CD4-positive, alpha-beta T cell treated with Interleukin-15 for 1 hour (primary cell): Measurements from ENCODE around the gene STAU1.
"Not testable (repeated sequence)": the region's sequence is repeated elsewhere in the genome, so short reads cannot be mapped to it uniquely, and the experiment has no call there.

Experiments
- DNase-seq: peaks from one replicate; pipeline ENCODE4 v3.0.0-alpha.2; 2020

The STAU1 gene

DNA sequence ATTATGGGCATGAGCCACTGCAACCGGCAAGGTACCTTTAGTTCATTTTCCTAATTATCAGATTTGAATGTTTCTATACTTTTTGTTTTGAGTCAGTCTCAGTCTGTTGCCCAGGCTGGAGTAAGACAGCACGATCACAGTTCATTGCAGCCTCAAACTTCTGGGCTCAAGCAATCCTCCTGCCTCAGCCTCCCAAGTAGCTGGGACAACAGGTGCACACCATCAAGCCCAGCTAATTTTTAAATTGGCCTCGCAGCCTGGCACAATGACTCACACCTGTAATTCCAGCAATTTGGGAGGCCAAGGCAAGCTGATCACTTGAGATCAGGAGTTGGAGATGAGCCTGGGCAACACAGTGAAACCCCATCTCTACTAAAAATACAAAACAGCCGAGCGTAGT is 24.4 kb downstream of the STAU1 start:
- no peak for DNase-seq

DNA sequence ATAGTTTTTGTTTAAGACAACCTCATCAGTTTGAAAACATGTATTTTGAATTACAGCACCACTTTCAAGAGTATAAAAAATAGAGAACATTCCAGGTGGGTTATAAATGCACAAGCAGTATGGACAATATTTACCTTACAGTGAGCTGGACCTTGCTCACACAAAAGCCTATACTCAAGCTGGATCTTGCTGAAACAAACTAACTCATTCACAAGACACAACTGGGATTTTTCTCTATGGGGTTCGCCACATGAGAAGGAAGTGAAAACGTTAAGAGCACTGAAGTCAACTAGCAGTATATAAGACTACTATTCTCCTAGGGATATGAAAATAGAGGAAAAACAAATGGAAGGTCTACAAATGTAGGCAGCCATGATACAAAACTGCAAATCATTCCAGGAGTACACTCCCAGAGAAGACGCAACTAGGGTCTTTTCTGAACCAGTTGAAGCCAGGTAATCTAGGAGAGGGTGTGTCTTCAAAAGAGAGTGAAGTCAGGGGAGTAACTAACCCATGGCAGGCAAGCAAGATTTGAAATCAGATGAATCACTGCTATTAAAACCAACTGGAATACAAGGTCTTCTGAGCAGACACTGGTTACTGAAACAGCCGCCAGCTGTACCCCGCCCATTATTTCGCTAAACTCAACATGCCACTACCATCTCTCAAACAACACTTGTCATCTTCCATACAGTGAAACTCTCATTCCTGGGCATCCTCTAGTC is 26.5 kb downstream of the STAU1 start:
- DNase-seq, result no peak

DNA sequence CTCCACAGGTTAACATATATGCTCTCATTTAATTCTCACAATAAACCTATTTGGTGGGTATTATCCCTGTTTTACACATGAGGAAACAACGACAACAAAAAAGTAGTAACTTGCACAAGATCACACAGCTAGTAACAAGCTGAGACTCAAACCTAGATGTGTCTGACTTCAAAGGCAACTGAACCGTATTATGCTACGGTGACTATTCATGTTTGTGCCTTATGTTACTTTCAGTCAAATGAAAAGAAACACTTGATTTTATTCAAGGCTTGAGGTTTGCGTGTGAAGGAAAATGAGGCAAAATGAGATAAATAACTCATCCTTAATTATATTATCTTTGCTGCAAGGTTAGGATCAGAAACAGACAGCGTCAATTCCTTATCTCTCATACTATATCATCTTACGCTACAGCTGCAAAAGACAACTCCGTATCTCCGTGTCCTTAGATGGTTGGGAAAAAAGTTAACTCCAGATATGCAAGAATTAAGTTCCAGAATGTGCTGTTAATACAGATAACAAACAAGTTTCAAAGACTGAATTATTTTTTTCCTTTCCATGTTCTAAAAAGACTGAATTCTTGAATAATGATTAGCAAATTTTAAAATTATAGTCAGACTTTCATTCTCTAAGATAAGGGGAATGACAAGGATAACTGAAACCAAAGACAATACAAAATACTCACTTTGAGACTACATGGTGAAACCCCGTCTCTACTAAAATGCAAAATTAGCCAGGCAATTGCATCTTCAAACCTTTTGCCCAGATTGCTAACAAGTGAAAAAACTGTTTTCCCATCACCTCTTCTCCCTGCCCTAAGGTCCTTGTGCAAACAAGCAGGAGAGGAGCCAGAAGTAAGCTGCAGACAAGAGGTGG is 27.8 kb downstream of the STAU1 start:
- DNase-seq, result no peak

DNA sequence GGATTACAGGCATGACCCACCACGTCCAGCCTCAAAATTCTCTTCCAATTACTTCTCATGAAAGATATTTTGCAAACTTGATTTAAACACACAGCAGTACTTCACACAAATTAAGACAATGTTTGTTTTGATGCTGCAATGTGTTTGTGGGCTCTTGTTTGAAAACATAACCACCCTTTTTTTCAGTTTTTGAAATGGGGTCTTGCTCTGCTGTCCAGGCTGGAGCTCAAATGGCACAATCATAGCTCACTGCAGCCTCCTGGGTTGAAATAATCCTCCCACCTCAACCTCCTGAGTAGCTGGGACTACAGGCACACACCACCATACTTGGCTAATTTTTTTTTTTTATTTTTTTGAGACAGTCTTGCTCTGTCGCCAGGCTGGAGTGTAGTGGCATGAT is 31.0 kb downstream of the STAU1 start:
- no peak for DNase-seq

DNA sequence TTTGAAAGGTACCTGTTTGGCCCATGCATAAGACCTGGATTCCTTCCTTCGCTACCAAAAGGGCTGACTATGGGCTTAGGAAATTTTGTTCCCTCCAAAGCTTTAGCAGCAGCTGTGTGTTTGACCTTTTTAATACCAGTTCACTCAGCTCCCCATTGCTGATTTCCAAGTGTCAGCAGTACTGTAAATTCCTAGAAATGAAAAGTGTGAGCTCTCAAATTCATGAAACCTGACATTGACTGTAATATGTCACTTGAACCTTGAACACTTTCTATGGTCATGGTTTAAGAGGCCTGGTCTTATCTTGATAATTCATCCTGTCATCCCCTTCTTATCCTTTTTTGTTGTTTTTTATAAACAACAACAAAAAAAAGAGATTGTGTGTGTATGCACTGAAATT is 31.7 kb downstream of the STAU1 start:
- no peak for DNase-seq

DNA sequence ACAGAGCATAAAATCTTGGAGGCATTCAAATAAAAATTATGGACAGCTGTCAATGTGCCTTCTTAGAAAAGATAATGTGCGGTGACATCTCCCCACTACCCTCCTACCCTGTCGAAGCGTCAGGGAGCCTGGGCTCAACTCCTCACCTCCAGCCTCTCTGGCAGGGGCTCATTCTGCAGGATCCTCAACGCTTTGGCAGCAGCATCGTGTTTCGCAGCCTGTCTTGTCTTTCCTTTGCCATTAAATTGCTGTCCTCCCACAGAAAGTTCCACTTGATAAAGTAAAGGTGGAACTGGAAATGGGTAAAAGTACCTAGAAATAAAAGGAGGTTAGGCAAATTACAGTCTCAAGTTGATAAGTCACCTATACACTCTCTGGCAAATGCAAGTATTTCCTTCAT is 36.7 kb downstream of the STAU1 start:
- no peak for DNase-seq

DNA sequence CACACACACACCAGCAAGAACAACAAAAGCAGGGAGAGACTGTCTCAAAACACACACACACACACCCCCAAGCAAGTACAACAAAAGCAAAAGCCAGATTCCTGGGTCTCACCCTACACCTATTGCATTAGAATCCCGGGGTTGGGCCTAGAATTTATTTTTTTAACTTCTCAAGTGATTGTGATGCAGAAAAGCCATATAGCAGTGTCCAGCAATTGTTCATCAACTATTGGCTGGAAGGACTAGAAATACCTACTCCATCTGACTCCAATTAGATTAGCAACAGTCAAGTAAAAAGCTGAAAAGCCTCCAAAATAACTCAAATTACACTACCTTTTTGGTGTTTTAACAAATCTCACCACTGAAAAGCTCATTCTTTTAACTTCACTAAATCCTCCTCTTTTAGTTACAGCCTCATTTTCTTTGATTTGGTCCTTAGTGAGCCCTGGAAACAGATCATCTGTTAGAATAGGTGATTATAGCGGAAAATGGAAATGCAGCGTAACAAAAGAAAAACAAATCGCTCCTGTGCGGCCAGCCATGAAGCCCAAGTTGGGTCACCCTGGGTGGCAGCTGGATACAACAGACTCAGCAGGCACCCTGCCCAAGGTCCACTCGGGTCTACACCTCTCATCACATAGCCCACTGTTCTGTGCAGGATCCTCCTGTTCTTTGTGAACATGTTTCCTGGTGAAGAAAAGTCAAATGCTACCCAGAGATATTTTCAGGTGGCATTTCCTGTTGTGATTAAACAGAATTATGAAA is 38.7 kb downstream of the STAU1 start:
- DNase-seq, result no peak

DNA sequence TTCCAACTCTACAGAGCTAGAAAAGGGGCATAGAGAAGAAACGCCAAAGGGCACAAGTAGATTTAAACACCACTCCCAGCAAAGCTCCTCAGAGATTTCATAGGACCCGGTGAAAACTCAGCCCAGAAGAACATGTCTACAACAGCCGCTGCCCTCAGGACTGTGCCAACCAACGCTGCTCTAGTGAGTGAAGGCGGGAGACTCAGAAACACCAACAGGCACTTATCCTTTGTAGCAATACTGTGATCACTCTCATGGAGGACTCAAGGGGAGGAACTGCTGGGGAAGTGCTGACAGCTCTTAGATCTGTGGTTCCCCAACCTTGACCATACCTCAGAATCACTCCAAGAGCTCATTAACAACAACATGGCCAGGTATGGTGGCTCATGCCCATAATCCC is 39.5 kb downstream of the STAU1 start:
- no peak for DNase-seq

DNA sequence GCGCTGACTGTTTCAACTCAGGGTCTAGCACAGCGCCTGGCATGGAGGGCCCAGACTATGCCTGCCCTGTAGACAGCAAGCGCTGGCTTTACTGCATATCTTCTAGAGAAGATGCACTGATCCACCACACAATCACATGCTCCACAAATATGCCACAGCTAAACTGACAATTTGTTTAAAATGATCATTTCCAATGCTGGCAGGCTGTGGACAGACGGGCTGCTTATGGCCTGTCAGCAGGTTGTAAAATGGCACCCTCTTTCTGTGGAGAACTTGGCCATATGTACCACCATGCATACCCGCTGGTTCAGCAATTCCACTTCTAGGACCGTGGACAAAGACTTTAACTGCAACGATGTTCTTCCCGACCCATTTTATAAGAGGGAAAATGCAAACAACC is 40.8 kb downstream of the STAU1 start:
- DNase-seq, result no peak

DNA sequence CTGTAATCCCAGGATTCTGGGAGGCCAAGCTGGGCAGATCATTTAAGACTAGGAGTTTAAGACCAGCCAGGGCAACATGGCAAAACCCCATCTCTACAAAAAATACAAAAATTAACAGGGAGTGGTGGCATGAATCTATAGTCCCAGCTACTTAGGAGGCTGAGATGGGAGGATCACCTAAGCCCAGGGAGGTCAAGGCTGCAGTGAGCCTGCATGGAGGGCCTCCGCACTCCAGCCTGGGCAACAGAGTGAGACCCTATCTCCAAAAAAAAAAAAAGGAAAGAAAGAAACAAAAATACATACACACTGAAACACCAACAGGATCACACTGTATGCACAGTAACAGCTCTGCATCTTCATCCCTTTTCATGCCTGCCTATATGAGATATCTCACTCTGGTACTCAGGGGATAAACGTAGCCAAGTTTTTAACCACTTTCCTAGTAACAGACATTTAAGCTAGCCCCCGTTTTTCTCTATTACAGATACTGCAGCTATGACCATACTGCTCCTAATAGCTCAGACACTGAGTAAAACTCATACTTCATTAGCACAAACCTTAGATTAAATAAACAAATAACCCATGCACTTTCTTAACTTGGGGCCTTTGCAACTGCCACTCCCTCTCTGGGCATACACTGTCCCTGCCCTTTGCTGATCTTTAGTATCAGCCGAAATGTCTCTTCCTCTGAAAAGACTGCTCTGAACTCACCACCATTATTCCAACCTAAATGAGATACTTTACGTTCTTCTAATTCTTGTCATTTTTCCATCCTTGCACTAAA is 41.5 kb downstream of the STAU1 start:
- DNase-seq, result no peak

DNA sequence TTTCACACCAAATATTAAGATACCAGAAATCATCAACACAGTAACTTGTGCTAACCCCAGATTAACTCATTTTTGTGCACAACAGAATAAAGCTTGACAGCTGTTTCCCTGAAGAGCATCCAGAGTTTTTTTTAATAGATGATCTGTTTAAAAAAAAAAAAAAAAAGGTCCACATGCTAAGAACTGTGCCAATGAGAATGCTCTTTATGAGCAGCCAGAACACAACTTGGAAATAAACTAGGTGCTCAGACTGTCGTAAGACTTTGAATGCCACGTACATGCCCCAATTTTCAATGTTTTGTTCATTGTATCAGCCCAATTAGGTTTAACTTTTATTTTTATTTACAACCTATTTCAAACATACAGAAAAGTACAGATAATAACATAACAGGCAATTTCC is 47.3 kb downstream of the STAU1 start:
- DNase-seq, result no peak

DNA sequence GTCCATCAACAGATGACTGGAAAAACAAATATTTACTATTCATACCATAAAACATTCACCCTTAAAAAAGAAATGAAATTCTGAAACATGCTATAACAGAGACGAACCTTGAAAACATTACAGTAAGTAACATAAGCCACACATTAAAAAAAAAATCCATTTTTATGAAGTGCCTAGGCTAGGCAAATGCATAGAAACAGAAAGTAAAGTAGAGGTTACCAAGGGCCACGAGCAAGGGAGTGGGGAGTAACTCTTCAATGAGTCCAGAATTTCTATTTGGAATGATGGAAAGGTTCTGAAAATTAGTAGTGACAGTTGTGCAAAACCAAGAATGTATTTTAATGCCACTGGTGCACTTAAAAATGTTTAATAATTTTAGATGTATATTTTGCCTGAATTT is 47.7 kb downstream of the STAU1 start:
- DNase-seq, result no peak

DNA sequence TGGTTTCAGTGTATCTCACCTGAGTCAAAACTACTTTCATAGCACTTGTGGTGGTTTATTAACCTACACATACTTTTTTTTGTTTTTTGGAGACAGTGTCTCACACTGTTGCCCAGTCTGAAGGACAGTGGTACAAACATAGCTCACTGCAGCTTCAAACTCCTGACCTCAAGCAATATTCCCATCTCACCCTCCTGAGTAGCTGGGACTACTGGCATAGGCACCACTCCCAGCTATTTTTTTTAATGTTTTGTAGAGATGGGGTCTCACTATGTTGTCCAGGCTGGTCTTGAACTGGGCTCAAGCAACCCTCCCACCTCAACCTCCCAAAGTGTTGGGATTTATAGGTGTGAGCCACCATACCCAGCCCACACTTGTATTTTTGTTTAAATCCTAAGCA is 49.7 kb downstream of the STAU1 start:
- no peak for DNase-seq

DNA sequence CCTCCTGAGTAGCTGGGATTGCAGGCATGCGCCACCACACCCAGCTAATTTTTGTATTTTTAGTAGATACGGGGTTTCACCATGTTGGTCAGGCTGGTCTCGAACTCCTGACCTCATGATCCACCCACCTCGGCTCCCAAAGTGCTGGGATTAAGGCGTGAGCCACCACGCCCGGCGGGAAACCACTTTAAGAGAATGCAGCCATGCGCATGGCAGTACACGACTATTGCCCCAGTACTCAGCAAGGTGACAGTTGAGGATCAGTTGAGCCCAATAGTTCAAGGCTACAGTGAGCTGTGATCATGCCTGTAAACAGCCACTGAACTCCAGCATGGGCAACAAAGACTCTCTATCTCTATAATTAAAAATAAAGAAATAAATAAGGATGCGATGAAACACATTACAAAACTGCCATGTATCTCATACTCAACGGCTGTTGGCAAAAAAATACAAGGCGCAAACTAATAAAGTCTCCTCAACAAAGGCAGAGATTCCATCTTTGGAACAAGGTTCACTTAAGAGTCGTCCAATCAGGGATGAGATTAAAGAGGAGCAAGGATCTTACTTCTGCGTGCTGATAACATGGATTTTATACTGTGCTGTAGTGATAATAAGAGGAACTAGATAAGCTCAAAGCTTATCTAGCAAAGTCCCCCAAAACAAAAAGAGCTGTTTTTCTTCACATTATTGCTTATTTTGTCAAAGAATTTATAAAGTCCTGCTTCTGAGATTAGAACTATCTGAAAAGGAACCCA is 51.1 kb downstream of the STAU1 start:
- no peak for DNase-seq

DNA sequence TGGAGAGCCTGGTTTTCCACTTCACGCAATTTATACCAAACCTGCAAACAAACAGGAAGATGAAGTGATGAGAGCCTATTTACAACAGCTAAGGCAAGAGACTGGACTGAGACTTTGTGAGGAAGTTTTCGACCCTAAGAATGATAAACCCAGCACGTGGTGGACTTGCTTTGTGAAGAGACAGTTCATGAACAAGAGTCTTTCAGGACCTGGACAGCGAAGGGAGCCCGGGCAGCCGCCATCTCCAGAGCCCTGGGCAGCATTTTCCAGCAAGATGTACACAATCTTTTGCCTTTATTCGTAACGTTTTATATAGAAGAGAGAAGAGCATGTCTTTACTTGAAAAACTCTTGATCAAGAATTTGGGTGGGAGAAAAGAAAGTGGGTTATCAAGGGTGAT is 53.3 kb downstream of the STAU1 start:
- DNase-seq, result not testable (repeated sequence)

DNA sequence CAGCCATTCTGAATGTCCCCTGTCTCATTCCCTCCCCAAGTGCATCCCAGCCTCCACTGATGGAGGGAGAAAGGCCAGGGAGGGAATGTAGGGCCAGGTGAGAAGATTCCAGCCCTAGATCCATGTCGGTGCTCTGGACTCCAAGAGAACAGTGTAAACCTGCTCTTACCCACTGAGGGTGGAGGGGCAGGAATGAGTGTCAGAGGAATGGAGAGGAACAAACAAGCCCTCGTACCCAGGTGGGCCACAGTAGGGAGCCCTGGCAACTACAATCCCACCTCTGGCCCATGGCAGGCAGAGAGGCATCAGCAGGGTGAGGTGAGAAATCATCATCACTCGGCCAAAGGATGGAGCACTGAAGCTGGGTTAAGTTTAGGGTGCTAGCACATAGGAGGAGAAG is 54.6 kb downstream of the STAU1 start:
- DNase-seq, result no peak

DNA sequence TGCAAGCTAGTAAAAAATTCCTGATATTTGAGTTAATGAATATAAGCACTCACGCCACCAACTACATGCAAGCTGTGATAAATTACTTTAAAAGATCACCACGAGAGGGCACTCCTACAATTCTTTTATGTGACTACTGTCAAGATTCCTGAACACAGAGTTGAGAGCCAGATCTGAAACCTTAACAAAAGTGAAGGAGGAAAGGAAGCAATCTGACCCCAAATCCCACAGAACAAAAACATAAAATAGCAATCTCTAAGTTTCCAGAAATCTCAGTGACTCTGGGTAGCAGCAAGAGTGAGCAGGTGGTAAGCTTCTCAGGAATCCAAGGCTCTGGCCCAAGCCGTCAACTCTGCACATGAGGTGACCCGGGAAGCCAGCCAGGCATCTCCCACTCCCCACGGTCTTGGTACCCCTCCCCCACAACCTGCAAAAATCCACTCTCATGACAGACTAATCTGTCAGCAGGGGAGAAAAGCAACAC is 55.1 kb downstream of the STAU1 start:
- DNase-seq, result no peak

DNA sequence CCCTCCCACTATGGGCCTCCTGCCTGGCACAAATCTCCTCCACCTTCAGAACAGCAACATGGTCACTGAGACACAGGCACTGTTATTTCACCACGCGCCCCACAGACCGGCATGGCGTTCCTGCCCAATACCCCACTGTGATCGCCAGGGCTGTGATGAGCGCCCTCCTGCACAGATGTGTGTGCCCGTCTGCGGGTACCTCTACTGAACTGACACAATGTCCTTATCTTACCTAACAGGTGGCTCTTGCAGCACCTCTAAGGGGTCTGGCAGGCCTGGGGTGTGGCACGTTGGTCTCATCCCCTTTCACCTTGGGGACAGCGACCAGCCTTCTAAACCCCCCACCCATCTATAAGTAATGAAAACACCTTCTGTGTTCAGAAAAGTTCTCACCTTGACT is 64.2 kb downstream of the STAU1 start:
- DNase-seq, result no peak

DNA sequence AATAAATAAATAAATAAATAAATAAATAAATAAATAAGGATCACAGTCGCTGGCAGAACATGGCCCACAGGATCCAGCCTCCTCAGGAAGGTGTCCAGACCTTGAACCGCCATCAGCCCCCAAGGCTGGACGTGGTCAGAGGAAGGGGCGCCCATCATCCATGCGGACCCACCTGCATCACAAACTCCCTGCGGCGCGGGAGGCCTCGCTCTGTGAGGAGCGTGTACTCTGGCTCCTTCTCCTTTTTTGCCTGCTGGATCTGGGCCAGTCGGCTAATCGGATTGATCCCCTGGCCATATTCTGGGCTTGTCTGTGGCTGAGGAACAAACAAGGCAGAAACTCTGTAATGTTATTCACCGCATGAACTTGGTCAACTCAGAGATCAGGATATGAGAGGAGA is 65.2 kb downstream of the STAU1 start:
- DNase-seq, result no peak

DNA sequence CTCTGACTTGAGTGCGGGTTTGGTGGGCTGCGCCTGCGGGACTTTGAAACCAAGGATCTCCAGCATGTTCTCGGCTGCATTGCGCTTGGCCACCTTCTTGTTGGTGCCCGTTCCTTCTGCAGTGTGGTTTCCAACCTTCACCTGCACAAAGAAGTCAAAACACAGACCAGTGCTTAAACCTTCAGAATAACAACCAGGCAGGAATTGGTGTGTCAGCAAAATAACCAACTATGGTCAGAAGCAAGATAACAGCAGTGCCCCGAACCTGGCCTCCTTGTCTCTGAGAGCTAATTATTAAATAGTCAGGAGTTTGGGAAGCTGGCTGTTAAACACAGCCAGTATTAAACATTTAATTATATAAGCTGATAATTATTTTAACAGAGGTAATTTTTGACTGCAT is 68.1 kb downstream of the STAU1 start:
- no peak for DNase-seq

DNA sequence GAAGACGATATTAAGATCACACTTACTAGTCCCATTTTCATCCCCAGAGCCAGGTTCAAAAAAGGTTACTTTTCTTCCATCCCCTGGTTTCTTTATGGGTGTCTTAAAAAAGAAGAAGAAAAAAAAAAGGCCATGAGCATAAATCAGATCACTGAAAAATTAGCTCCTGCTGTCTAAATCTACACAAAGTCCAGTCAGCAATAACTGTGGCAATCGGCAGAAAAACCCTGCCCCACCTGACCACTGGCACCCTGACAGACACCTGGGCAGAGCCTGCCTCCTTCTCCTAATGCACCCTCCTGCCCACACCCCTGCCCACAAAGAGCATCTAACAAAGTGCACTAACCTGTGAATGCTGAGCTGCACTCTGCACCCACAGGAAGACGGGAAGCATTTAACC is 69.8 kb downstream of the STAU1 start:
- no peak for DNase-seq

DNA sequence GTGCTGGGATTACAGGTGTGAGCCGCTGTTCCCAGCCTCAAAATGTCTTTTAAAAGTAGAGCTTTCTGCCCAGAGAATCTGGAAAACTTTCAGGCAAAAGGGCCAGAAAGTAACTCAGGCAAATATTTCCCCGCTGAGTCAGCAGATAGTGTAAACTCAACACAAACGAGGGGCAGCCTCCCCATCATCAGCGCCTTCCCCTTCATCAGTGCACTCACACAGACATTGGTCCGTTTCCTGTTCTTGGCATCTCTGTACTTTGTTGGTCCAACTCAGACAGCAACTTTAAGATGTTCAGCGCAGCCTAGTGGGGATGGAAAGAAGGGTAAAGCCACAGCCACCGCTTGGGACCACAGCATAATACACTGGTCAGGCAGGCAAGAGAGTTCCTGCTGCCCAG is 72.6 kb downstream of the STAU1 start:
- no peak for DNase-seq
